Heart left ventricle (tissue), 16 donors: ENCODE data around the gene AGBL3. TPM values are rescaled to one million over a fixed set of nuclear protein-coding genes. Genes with fewer than 3 reads are reported as not detected.

ENCODE experiments used
- ATAC-seq, 4 donors: fragments of 200-7000 bp; cut with Tn5 transposase; one replicate each; pipeline ENCODE4 v1.9.1; 2020 to 2022; ENCODE audit warnings: moderate library complexity in 4 of 4, mild to moderate bottlenecking in 3 of 4, moderate number of reproducible peaks in 1 of 4
- DNase-seq, 5 donors: peaks; one replicate each; pipeline ENCODE4 v3.0.0-alpha.2; 2020
- H3K27ac ChIP-seq, 12 donors: fragments of 200-600 bp; sonication (generic) in 4 of 12; one replicate each; pipeline versions ENCODE4 v1.5.0 to v1.8.0; 2016 to 2022; ENCODE audit warnings: mild to moderate bottlenecking in 2 of 12
- H3K27me3 ChIP-seq, 9 donors: fragments of 200-600 bp; sonication (generic) in 2 of 9; one replicate each; pipeline versions ENCODE4 v1.5.1 to v1.8.0; 2016 to 2022; ENCODE audit warnings: mild to moderate bottlenecking in 3 of 9
- H3K36me3 ChIP-seq, 9 donors: fragments of 200-600 bp; sonication (generic) in 2 of 9; one replicate each; pipeline versions ENCODE4 v1.5.0 to v1.8.0; 2018 to 2022; ENCODE audit warnings: mild to moderate bottlenecking in 2 of 9
- H3K4me1 ChIP-seq, 12 donors: fragments of 200-600 bp; sonication (generic) in 4 of 12; one replicate each; pipeline versions ENCODE4 v1.5.0 to v1.8.0; 2016 to 2022; ENCODE audit warnings: mild to moderate bottlenecking in 3 of 12
- H3K4me3 ChIP-seq, 12 donors: fragments of 200-600 bp; sonication (generic) in 4 of 12; one replicate each; pipeline versions ENCODE4 v1.5.0 to v1.8.0; 2017 to 2022; ENCODE audit warnings: mild to moderate bottlenecking in 9 of 12, moderate library complexity in 4 of 12
- H3K9me3 ChIP-seq, 12 donors: fragments of 200-600 bp; sonication (generic) in 4 of 12; one replicate each; pipeline versions ENCODE4 v1.5.0 to v1.8.0; 2016 to 2022; ENCODE audit warnings: mild to moderate bottlenecking in 1 of 12
- CTCF ChIP-seq, 12 donors: fragments of 200-600 bp; sonication (generic) in 4 of 12; IDR thresholded peaks; one replicate each; pipeline versions ENCODE4 v1.5.0 to v1.8.0; 2018 to 2022; ENCODE audit warnings: antibody characterized with exemption in 12 of 12, mild to moderate bottlenecking in 5 of 12
- POLR2A ChIP-seq, 2 donors: fragments of 450-650 bp; IDR thresholded peaks; one replicate each; pipeline ENCODE4 v1.6.1; 2017; ENCODE audit warnings: antibody characterized with exemption in 2 of 2, mild to moderate bottlenecking in 2 of 2, moderate library complexity in 2 of 2
- WGBS, 4 donors: extraction: QIAGEN DNeasy Blood & Tissue Kit in 2 of 4; methylation state at CpG; one replicate each; pipeline versions ENCODE4 v1.1.5 to v1.1.7; 2013 to 2018; 5-methylcytosine and 5-hydroxymethylcytosine counted together
- intact Hi-C, 10 donors: fragments of 100-400 bp; cut with DNase I; formaldehyde crosslinking; loops; one replicate each; pipeline versions ENCODE4 v1.11.1 to v1.14.2; 2022
- polyA plus RNA-seq, 2 donors: library from polyadenylated mRNA; stranded (reverse); fragments of 200-250 nt; gene quantifications; one replicate each; pipeline ENCODE4 v1.2.3, GENCODE V29; 2013
- total RNA-seq, 9 donors: library from RNA; depleted of rRNA in 2 of 9; stranded (reverse); fragments of >200 nt in 2 of 9; fragmentation: NEBNext Ultra II Directional in 3 of 9; extraction: Animal tissue kit (Norgen Biotek cat#: 25700) in 3 of 9; gene quantifications; one replicate each; pipeline versions ENCODE4 v1.1.0 to v1.2.4, GENCODE V29; 2016 to 2023
- donor health status: ischemic (EF 13 %, LVEDD 7.1; RV severe dilation, severe dysfunction).
- donor health status: healthy with polysubstance abuse.
- donor health status: DM: no; HTN: yes; CAD: no.
- donor health status: DM: no; HTN: no; CAD: no.
- donor health status: ischemic (EF 25% LVEDD 6.9; RV normal size, moderate dysfunction).
- donor health status: ischemic (EF 25% LVEDD 5.7; RV mildly dilated, moderate dysfunction).
- donor health status: healthy.
- donor health status: DM: yes; HTN: yes; CAD: no.
- donor health status: ischemic (EF 35%, LVEDD 5.7; RV mildly dilated, moderate dysfunction).
- donor health status: nonischemic (EF 11% LVEDD 7.7; RV severe dilation, severe dysfunction).
- donor health status: DM: yes; HTN: yes; CAD: no.
- donor health status: PGD.
- donor health status: ischemic (EF 29% LVEDD 5.4; RV normal size, mild dysfunction).
- donor health status: nonischemic (EF 23%, LVEDD 6.1; RV moderate dilation, normal function).

Gene AGBL3
- total and polyA plus RNA-seq, 11 donors, result 0.40 to 1.5 (median 0.93) TPM

- intact Hi-C loops, result no loop called here
Measured at GRCh38 chr7:135078051-135078450, 91.7 kb downstream of the AGBL3 start.

GRCh38 chr7:135079068-135079467 is 92.8 kb downstream of the AGBL3 start:
- DNase-seq (no peak), ATAC-seq (no peak)
- H3K9me3 ChIP-seq, result no peaks in the 10 kb centered on the region
- H3K36me3 ChIP-seq, result no peaks in the 10 kb centered on the region
- no peaks in the 10 kb centered on the region for H3K4me1 ChIP-seq
- no peaks in the 10 kb centered on the region for H3K27me3 ChIP-seq
- H3K27ac ChIP-seq, result no peak overlapping the region
- no peak overlapping the region for H3K4me3 ChIP-seq
- TF ChIP-seq POLR2A (IDR thresholded peaks at IDR 0.05), result no peak
- no peak for TF ChIP-seq CTCF (IDR thresholded peaks at IDR 0.05)
- intact Hi-C loops, result no loop called here

More at GRCh38 chr7:135078051-135078450, 91.7 kb downstream of the AGBL3 start:
- Histone ChIP-seq H3K27me3 (no peaks in the 10 kb centered on the region), H3K36me3 (no peaks in the 10 kb centered on the region), H3K4me1 (no peaks in the 10 kb centered on the region), H3K9me3 (no peaks in the 10 kb centered on the region), H3K27ac (no peak overlapping the region), H3K4me3 (no peak overlapping the region)
- ATAC-seq (no peak), DNase-seq (no peak)
- TF ChIP-seq CTCF (IDR thresholded peaks at IDR 0.05) (no peak), POLR2A (IDR thresholded peaks at IDR 0.05) (no peak)

- no peak for TF ChIP-seq CTCF (IDR thresholded peaks at IDR 0.05)
- no peak for TF ChIP-seq POLR2A (IDR thresholded peaks at IDR 0.05)
- no peaks in the 10 kb centered on the region for H3K27me3 ChIP-seq
- ATAC-seq (no peak), DNase-seq (no peak)
- intact Hi-C loops, result no loop called here
- peaks cover 0 to 10% (median 0%) of the 10 kb centered on the region in 12 donors for H3K9me3 ChIP-seq
- 0 to 54% (median 0%) methylated on average over 1 of the region's 1 CpG for WGBS, 4 donors
- H3K36me3 ChIP-seq, result no peaks in the 10 kb centered on the region
- no peak overlapping the region for H3K27ac ChIP-seq
- no peak overlapping the region for H3K4me3 ChIP-seq
- H3K4me1 ChIP-seq, result no peaks in the 10 kb centered on the region
Measured at GRCh38 chr7:135083005-135083404, 96.7 kb downstream of the AGBL3 start.

- Histone ChIP-seq H3K27ac (no peak overlapping the region), H3K36me3 (no peaks in the 10 kb centered on the region), H3K4me3 (no peak overlapping the region), H3K27me3 (no peaks in the 10 kb centered on the region), H3K4me1 (no peaks in the 10 kb centered on the region), H3K9me3 (peaks cover 0 to 22% (median under 1%) of the 10 kb centered on the region in 12 donors)
- DNase-seq, result no peak
- no peak for TF ChIP-seq POLR2A (IDR thresholded peaks at IDR 0.05)
- no peak for TF ChIP-seq CTCF (IDR thresholded peaks at IDR 0.05)
- intact Hi-C loops, result no loop called here
- 90 to 100% (median 96%) methylated on average over 1 of the region's 1 CpG for WGBS, 4 donors
- no peak for ATAC-seq
Measured at GRCh38 chr7:135088566-135088965, 102.3 kb downstream of the AGBL3 start.
